OCI-LY7 (cell line): ENCODE measurements around the gene CNR2. TPM values are rescaled to one million over a fixed set of nuclear protein-coding genes. Genes with fewer than 3 reads are reported as not detected.

Source experiments
- BruUV-seq: library from RNA; stranded (reverse); fragments of 400-500 nt; replicated peaks from 2 replicates; lab custom pipeline; 2021; lab: Mats Ljungman, UMichigan
- CTCF ChIA-PET: fragments of 300-600 bp; sonication (Branson Sonifier 250); formaldehyde crosslinking; loops from one replicate; lab custom pipeline; 2022; ENCODE audit warnings: antibody characterized with exemption; ENCODE audit not compliant: unreplicated experiment; lab: Charles Lee
- POLR2A ChIA-PET: fragments of 300-600 bp; sonication (Branson Sonifier 250); formaldehyde crosslinking; loops from one replicate; lab custom pipeline; 2022; ENCODE audit warnings: antibody characterized with exemption; lab: Charles Lee
- DNase-seq: peaks from one replicate; pipeline ENCODE4 v3.0.0-alpha.2; 2015; ENCODE audit warnings: low spot score
- H2AFZ ChIP-seq: fragments of 200-600 bp; sonication (generic), shearing (Covaris generic); 2 replicates; pipeline ENCODE4 v1.6.1; 2014; ENCODE audit warnings: mild to moderate bottlenecking, antibody characterized with exemption, low read length, moderate library complexity
- H3K27ac ChIP-seq: fragments of 200-600 bp; sonication (generic); 2 replicates; pipeline ENCODE4 v1.5.1; 2014; ENCODE audit warnings: mixed run types, low read depth, mild to moderate bottlenecking, moderate library complexity, low read length, inconsistent platforms; ENCODE audit not compliant: poor library complexity, severe bottlenecking
- H3K36me3 ChIP-seq: fragments of 200-600 bp; sonication (generic); 2 replicates; pipeline ENCODE4 v1.6.1; 2014; ENCODE audit warnings: mild to moderate bottlenecking, antibody characterized with exemption, low read length, moderate library complexity, mixed read lengths; ENCODE audit not compliant: insufficient read depth
- H3K4me1 ChIP-seq: fragments of 200-600 bp; sonication (generic); 2 replicates; pipeline ENCODE4 v1.5.1; 2014; ENCODE audit warnings: mild to moderate bottlenecking, low read length; ENCODE audit not compliant: insufficient read depth, poor library complexity, severe bottlenecking
- H3K4me2 ChIP-seq: fragments of 200-600 bp; sonication (generic); 2 replicates; pipeline ENCODE4 v1.6.1; 2014; ENCODE audit warnings: mild to moderate bottlenecking, low read length
- H3K4me3 ChIP-seq: fragments of 200-600 bp; sonication (generic); 2 replicates; pipeline ENCODE4 v1.5.1; 2014; ENCODE audit warnings: mild to moderate bottlenecking, low read depth, low read length; ENCODE audit not compliant: poor library complexity, severe bottlenecking
- H3K79me2 ChIP-seq: fragments of 200-600 bp; sonication (generic); 2 replicates; pipeline ENCODE4 v1.6.1; 2016; ENCODE audit warnings: low read depth, mild to moderate bottlenecking, low read length, moderate library complexity, mixed read lengths; ENCODE audit not compliant: insufficient read depth
- H3K9me2 ChIP-seq: fragments of 200-600 bp; sonication (generic); 2 replicates; pipeline ENCODE4 v1.6.1; 2016; ENCODE audit warnings: mild to moderate bottlenecking, low read length, mixed read lengths; ENCODE audit not compliant: insufficient read depth
- H3K9me3 ChIP-seq: fragments of 200-600 bp; sonication (generic); 2 replicates; pipeline ENCODE4 v1.6.1; 2014; ENCODE audit warnings: mild to moderate bottlenecking, mixed run types, low read length, mixed read lengths
- H4K20me1 ChIP-seq: fragments of 200-600 bp; sonication (generic); 2 replicates; pipeline ENCODE4 v1.6.1; 2014; ENCODE audit warnings: mild to moderate bottlenecking, antibody characterized with exemption, low read length, moderate library complexity, mixed read lengths; ENCODE audit not compliant: insufficient read depth
- CTCF ChIP-seq: fragments of 200-600 bp; sonication (generic); conservative IDR thresholded peaks from 2 replicates; pipeline ENCODE4 v1.5.1; 2014; ENCODE audit warnings: mild to moderate bottlenecking, antibody characterized with exemption, low read length, moderate library complexity, mixed read lengths
- EZH2phosphoT487 ChIP-seq: fragments of 200-600 bp; sonication (generic); IDR thresholded peaks from 2 replicates; pipeline ENCODE4 v1.6.1; 2018; ENCODE audit warnings: low read depth, borderline replicate concordance, mild to moderate bottlenecking, mixed run types, antibody characterized with exemption, low read length, moderate library complexity, mixed read lengths
- intact Hi-C: fragments of 100-400 bp; cut with micrococcal nuclease; formaldehyde crosslinking; loops from one replicate; pipeline ENCODE4 v1.10.0; 2022; ENCODE audit not compliant: unreplicated experiment
- total RNA-seq, 2 experiments: library from RNA; depleted of rRNA in 1 of 2; stranded (reverse); fragments of >200 nt in 1 of 2; shearing (Covaris generic) in 1 of 2; gene quantifications; 2 replicates each; pipeline ENCODE4 v1.2.3, GENCODE V29; 2014 to 2022

CNR2 gene
- total RNA-seq, 2 experiments from 2014 or later: 14.1 to 17.0 TPM

- CTCF ChIA-PET: no interaction called here
These were observed 9.3 kb upstream of the CNR2 start for GRCh38 chr1:23922321-23922943.

GRCh38 chr1:23916209-23917131 lies 3.3 kb upstream of the CNR2 start:
- peak; percentile 93 for DNase-seq
- H3K27ac ChIP-seq: peak overlapping the region; percentile 71
- ChIA-PET POLR2A (interaction anchor here (0.8 to 2.2 kb wide), 8 partner anchors 13 to 107 kb away, joined by 3 to 10 read pairs (median 4); no protein-coding TSS in a partner anchor), CTCF (interaction anchor here (0.6 to 2.5 kb wide), 13 partner anchors 12 to 149 kb away, joined by 3 to 17 read pairs (median 3); partner anchors contain the start of gene PITHD1)
- peaks cover 76% of the 10 kb centered on the region for H3K4me1 ChIP-seq
- H2AFZ ChIP-seq: peak overlapping the region; percentile 85
- TF ChIP-seq CTCF (peak; percentile 97), EZH2phosphoT487 (no peak)
- intact Hi-C loops: loop anchor here (1.0 to 2.0 kb wide), 3 partner anchors 42 to 144 kb away; partner anchors contain the start of gene PNRC2
- no TSS peak for BruUV-seq
- no peaks in the 10 kb centered on the region for H3K36me3 ChIP-seq
- H4K20me1 ChIP-seq: no peaks in the 10 kb centered on the region
- H3K4me2 ChIP-seq: peak overlapping the region; percentile 71
- H3K9me3 ChIP-seq: no peaks in the 10 kb centered on the region
- peaks cover 17% of the 10 kb centered on the region; the same call in 1 of the 2 replicates for H3K79me2 ChIP-seq
- peak overlapping the region; percentile 29 for H3K4me3 ChIP-seq
- no peaks in the 10 kb centered on the region for H3K9me2 ChIP-seq

More at GRCh38 chr1:23922321-23922943, 9.3 kb upstream of the CNR2 start:
- Histone ChIP-seq H3K9me3 (no peaks in the 10 kb centered on the region), H2AFZ (no peak overlapping the region), H3K4me2 (no peak overlapping the region), H3K4me1 (peaks cover 31% of the 10 kb centered on the region), H3K27ac (no peak overlapping the region), H3K79me2 (no peaks in the 10 kb centered on the region), H3K4me3 (no peak overlapping the region), H3K9me2 (no peaks in the 10 kb centered on the region), H3K36me3 (no peaks in the 10 kb centered on the region), H4K20me1 (no peaks in the 10 kb centered on the region)
- DNase-seq: no peak
- POLR2A ChIA-PET: interaction anchor here (1.0 kb wide), 1 partner anchor 60 kb away, joined by 3 read pairs; no protein-coding TSS in a partner anchor
- TF ChIP-seq CTCF (no peak), EZH2phosphoT487 (no peak)
- intact Hi-C loops: no loop called here
- no TSS peak for BruUV-seq
